Smooth muscle cell of the brain vasculature (primary cell): ENCODE data around the gene SAP30BP.
"Not testable (repeated sequence)": the region's sequence is repeated elsewhere in the genome, so short reads cannot be mapped to it uniquely, and the experiment has no call there.

ENCODE experiments used
- DNase-seq: peaks from one replicate; pipeline ENCODE4 v3.0.0-alpha.2; 2012; ENCODE audit warnings: low read depth, low spot score

Gene SAP30BP

DNA sequence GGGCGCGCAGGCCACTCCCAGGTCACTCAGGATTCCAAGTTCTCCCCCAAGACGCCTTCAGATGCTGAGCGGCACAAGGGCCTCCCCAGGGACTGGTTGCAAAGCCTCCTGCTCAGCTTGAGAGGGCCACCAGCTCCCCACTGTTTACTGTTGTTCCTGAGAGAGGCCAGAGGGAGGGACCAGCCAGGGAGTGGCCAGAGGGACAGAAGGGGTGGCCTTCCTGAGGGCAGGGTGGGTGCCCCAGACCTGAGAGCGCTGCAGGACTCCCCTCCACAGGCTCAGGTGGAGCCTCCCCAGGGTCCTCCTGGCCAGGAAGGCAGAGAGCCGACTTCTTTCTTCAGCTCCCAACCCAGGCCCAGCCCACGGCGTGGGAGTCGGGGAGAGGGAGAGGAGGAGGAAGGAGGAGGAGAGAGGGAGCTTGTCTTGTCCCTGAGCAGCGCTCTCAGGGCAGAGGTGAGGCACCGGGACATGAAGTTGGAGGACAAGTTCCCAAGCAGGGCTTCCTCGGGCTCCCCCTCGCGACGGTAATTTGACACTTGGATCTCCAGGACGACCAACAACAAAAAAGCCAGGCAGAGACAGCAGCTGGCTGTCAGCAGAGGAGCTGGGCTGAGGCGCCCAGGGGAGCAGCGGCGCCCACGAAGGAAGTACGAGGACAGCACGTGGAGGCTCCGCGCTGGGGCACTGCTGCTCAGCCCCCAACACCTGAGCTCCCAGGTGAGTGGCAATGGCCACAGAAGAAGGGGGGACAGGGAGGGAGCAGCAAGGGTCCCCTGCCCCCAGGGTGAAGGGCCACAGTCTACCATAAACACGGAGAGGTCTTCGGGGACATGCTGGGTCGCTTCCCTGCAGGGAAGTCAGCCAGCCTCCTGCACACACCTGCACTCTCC lies 33.4 kb upstream of the SAP30BP start:
- peak; percentile 88 for DNase-seq

DNA sequence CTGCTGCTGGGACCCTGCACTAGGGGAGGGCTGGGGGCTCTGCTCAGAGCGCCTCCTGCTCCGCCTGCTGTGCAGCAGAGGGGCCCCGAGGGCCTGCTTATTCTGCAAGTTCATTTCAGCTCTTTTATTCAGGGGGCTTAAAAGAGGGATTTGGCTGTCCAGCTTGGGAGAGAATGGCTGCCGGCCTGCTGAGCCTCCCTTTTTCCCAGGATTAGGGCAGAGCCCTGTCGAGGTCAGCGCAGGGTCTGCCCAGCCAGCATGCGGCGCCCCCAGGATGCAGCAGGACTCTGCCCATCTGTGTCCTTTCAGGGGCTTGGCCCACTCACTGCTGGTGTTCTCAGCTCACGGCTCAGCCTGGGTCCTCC lies 32.8 kb upstream of the SAP30BP start:
- DNase-seq, result no peak

DNA sequence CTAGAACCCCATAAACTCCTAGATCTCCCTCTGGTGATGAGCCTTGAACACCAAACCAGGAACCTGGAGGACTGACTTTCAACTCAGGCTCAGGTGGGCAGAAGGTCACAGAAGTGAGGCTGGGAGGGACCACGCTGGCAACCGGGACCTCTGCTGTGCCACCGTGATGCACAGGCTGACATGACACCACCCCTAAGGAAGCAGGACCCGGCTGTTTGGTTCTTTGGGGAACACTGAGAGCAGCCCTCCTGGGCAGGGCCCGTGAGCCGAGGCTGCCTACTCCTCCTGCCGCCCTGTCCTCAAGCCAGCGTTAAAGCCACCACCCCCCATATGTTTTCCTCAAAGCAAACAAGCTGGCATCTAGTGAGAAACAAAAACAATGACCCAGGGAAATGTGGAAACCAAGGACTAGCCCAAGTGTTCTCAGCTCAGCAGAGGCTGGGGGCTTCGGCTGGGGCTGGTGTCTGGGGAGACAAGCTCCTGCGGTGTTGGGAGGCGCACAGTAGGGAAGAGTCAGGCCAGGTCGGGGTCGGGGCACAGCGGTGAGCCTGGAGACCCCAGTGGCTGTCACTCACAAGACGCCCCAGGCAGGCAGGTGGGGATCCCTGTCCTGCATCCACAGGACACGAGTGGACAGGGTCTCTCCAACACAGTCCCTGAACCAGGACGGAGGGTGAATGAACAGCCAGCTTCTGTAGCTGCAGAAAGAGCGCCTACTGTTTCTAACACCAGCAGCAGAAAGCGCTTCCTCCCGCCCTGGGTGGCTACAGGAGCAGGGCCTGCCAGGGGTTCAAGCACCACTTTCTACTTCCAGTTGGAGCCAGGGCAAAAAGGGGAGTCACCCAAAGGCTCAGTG lies 32.2 kb upstream of the SAP30BP start:
- DNase-seq, result no peak

DNA sequence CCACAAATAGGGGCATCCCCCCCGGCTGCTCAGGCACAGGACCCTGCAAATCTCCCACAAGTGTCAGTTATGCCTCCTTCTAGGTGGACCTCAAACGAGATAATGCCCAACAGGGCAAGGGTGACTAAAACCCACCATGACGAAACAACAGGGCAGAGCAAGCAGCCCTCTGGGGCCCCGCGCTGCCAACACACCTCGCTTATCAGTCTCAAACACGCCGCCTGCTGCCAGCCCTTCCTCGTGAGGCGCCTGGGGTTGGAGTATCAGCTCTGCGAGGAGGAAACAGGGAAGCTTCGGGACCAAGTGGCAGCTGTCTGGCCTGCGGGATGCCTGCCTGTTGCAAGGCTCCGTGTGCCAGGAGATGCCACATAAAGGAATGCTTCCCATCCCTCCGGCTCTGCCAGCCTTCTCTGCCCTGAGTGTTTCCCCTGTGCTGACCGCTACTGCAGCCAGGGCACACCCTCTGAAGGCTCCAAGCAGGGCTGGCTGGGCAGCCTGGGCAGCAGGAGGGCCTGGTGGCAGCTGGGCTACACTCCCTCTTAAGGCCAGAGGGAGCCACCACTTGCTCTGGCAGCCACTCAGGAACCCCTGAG lies 31.4 kb upstream of the SAP30BP start:
- no peak for DNase-seq

DNA sequence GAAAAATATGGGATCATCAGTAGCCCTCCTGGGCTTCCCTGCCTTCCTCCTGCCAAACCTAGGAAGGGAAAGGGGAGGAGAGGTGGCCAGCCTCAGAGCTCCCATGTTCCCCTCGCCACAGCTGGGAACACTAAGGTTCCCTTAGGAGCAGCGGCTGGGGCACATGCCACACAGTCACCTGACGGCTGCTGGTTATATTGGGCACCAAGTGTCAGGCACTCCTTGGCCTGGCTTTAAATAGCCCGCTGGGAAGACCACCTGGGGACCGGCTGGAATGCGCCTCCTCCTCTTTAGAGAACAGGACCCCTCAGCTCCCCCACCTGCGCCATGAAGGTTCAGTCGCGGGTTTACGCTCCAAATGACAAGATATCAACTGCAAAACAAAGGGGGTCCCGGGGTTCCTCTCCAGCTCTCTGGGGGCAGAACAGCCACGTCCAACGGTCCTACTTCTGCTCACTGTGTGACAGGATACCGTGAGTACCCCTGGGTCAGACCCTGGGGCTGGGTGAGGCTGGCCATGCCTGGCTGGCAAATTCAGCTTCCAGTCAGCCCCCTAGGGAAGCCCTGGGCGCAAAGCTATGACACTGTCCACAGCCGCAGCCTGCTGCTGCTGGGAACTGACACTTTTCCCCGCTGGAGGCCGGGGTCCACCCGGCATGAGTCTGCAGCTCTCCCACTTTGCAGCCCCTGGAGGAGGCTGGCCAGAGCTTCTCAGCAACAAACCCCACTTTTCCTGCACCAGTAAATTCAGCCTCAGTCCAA lies 30.6 kb upstream of the SAP30BP start:
- no peak for DNase-seq

DNA sequence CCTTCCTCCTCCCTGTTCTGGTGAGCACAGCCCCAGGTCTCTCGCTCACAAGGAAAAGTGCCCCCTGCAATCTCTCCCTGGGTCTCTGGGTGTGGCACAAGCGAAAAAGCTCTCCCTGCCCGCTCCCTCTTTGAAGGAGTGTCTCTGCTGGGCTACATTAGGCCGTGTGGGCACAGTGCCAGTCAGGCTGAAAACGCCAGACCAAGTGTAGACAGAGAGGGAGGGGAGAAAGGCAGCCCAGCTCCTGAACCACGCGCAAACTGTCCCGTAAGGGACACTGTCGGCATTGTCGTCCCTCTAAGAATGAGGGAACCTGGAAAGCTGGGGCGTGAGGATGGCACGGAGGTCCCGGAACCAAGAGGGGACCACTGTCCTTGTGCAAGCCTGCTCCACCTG lies 30.0 kb upstream of the SAP30BP start:
- no peak for DNase-seq

DNA sequence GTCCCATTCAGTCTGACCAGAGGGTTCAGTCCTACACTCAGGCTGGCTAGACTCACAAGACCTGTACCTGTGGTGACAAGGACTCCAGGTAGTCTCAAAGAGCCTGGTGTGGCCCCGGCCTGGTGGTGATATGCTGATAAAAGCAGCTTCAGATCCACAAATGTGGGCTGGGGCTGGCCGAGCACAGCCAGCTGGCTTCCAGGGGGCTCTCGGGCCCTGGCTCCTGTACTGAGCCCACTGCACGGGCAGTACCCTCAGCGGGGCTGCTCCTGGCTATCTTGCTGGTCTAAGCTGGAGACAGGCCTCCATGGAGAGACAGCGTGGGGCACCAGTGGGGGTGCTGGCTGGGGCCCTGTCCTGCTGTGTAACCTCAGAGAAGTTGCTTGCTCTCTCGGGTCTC lies 29.6 kb upstream of the SAP30BP start:
- DNase-seq, result no peak

DNA sequence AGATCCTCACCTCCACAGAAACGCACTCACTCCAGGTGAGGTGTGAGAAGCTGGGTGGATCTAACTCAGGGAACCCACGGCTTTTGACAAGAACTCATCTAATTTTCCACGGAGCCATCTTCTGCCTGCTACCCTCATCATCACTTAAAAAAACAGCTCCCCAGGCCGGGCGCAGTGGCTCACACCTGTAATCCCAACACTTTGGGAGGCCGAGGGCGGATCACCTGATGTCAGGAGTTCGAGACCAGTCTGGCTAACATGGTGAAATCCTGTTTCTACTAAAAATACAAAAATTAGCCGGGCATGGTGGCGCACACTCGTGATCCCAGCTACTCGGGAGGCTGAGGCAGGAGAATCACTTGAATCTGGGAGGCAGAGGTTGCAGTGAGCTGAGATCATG lies 29.1 kb upstream of the SAP30BP start:
- DNase-seq, result not testable (repeated sequence)

DNA sequence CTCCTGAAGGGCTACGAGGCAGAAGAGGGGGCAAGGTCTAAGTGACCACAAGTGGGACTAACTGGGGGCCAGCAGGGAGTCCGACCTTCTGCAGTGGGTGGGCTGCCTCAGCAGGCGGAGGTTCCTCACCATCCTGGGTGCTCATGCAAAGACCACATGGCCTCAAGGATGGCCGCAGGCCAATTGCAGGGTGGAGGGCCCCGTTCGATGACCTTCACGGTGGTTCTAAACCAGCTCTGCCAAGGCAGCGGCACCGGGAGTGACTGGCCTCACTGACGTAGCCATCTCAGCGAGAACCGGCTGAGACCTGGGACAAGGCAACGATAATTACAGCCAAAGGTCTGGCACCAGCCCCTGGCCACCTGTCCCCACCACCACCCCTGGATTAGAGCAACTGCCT lies 28.2 kb upstream of the SAP30BP start:
- DNase-seq, result no peak

DNA sequence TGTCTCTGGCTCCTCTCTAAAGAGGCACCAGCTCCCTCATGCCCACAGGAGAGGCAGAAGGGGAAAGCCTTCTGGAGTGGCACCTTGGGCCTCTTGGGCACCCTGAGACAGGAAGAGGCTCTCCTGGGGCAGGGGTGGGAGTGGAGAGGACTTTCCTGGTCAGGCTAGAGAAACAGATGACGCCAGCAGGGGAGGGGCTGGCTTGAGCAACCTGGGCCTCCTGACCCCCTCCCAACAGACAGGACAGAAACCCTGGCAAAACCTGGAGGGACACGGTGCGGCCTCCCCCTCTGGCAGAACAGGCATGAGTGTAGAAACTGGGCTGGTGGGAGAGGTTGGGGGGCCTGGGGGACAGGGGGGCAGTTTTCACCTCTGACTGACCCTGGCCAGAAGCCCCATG lies 27.8 kb upstream of the SAP30BP start:
- DNase-seq, result no peak

DNA sequence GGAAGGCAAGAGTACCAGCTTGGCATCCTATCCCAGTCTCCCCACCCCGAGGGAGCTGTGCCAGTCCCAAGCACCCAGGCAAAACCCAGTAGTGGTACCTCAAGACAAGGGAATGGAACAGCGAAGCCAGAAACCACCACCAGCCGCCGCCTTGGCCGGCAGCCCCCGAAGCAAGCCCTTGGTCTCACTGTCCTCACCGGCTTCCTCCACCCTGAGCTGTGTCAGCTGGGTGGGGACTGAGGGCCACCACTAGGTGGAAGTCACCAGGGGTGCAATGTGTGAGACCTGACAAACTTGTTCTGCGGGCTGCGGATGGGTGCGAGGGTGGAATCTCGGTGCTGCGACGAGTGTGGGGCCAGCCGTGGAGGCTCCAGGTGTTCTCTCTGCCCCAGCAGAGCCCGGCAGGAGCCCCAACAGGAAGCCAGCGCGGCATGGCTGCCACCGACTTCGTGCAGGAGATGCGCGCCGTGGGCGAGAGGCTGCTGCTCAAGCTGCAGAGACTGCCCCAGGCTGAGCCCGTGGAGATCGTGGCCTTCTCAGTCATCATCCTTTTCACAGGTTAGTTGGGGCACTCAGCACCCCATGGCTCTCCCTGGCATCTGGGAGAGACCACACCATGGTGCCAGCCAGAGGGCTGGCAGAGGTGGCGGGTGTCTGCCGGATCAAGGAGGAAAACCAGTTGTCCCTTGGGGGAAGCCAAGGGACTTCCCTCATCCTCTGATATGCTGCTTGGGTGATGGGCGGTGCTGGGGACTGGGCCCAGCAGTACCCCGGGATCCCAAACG lies 27.2 kb upstream of the SAP30BP start:
- DNase-seq, result no peak

DNA sequence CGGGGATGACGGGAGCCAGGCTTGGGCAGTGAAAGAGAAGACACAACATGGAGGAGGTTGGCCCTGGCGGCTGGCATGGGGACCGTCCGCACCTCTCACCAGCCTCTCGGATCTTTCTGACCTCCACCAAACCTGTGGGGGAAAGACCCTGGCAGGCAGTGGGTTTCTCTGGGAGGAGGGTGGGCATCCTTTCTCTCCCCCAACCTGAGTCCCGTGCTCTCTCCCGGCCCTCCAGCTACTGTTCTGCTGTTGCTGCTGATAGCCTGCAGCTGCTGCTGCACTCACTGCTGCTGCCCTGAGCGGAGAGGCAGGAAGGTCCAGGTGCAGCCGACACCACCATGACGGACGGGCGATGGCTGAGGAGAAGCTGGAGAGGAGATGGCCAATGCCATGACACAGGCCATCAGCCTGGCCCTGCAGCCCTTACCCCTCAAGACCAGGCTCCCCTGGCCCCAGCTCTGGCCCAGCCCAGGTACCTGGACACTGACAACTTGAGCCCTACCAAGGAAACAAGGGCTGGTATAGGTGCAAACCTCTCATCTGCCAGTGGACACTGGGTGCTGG lies 26.5 kb upstream of the SAP30BP start:
- no peak for DNase-seq

DNA sequence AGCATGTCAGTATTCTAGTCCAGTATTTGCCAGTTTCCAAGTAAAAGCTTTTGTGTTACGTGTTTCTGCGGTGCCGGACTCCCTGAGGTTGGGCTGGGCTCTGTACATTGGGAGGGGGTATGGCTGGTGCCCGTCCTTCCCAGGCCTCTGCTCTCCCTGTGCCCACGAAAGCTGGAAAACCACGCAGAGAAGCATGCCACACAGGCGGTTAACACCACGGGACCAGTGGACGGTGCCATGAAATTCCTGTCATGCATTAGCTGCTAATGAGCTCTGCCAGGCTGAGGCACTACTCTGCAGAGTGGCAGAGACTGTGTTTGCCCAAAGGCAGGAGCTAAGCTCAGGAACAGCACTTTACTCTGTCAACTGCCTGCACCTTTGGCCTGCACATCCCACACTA lies 25.8 kb upstream of the SAP30BP start:
- no peak for DNase-seq

DNA sequence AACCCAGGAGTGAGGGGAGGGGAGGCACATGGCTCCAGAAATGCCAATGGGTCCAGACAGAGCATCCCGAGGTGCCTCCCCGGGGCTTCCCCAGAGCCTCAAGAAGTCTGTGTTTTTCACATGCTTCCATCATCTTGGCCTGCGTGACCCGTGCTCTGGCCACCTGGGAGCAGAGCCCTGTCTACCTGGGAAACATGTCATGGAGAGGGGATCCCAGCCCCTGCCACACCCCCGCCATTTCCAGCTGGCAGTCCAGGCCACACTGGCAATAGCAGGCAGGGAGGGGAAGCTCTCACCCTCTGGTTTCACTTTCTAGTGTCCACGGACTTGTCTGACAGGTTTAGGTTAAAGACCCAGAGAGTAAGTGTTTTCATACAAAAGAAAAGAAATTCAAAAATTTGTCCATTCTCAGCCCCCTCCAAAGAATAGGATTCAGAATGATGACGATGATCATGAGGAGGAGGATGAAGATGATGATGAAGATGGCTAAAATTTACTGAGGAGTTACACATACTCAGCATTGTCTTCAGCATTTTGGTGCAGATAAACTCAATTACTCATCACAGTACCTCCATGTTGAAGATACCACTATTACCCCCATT lies 24.9 kb upstream of the SAP30BP start:
- no peak for DNase-seq

DNA sequence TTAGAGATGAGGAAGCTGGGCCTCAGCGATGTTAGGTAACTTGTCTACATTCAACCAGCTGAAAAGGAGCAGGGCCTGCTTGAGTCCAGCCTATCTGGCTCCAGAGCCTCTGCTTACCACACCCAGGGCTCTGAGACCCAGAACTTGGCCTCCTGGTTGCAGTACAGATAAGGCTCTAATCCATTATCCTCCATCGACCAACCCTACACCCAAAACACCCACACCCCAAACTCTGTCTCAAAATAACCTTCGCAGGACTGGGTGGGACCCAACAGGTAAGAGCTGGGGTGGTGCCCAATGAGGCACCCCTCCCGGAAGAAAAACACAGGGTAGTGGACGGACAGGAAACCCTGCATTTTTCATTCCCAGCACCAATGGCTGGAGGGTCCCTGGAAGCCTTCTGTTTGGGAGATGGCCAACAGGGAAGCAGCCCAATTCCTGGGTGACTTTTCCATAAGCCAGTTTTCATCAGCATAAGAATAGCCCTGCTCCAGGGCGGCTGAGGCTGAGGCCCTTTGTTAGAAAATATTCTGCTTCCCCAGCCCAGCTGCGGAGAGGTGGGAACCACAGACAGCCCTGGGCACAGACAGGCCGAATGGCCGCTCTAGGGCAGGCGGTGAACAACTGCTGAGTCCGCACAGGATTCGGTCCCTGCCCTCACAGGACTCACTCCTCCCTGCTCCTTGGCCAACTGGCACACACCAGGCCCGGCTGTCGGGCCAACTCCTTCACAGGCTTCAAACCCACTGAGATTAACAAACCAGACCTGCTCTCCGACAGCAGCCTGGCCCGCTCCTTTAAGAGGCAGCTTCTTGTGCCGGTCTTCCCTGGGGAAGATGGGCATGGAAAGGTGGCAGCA lies 24.1 kb upstream of the SAP30BP start:
- DNase-seq, result no peak

DNA sequence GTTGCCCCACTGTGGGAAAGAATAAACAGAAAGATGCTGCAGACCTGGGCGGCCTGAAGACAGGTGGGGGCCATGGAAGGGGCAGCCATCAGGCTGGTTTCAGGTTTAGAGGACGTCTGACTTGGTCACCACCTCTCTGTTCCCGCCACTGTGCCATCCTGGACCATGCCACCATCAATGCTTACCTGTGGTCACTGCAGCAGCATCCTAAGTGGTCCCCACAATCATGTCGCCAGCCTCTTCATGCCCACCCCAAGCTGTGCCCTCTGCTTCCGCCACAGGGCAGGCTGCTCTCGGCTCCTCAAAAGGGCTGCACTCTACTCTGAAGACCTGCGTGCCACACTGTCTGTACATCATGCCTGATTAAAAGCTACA lies 23.5 kb upstream of the SAP30BP start:
- DNase-seq, result no peak

DNA sequence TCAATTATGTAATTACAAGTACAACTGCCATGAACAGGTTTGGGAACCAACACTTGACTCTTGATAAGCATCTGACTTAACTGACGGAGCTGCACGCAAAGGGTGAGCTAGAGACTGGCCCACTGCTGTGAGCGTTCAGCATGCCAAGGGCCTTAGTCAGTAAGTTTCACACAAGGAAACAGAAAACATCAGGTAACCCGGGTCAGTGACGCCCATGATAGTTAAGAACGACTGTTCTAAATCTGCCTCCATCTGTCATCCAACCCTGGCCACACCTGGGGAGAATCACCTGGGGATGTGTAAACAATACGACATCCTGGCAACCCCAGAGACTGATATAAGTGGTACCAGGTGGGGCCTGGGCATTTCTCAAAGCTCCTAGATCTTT lies 21.6 kb upstream of the SAP30BP start:
- no peak for DNase-seq

DNA sequence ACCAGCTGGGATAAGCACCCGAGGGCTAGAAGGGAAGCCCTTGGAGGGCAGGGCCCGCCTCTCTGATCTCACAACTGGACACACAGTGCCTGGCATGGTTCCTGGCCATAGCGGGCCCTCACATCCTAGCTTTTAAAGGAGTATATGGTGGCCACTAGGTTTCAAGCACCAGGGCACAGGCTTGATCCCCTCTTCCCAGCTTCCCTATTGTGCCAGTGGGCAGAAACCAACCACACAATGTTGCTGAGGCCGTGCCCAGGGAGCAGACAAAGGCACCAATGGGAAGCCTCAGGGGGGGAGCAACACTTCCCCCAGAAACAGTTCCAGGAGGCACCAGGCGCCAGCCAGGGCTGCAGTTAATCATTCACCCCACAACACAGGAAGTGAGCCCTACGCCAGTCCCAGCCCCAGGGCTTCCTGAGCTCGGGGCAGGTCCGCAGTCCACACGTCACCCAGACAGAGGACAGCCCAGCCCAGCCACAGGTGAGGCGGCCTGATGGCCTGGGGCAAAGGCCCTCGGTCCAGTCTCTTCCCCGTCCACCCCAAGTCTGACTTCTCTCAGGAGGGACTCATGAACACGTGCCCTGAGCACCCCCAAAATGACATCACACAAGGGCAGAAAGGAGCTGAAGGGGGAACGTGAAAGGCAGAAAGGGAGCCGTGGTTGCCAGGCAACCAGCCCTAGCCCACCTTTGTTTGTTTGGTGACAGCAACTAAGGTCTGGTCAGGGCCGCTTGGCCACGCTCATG lies 21.1 kb upstream of the SAP30BP start:
- DNase-seq, result no peak

DNA sequence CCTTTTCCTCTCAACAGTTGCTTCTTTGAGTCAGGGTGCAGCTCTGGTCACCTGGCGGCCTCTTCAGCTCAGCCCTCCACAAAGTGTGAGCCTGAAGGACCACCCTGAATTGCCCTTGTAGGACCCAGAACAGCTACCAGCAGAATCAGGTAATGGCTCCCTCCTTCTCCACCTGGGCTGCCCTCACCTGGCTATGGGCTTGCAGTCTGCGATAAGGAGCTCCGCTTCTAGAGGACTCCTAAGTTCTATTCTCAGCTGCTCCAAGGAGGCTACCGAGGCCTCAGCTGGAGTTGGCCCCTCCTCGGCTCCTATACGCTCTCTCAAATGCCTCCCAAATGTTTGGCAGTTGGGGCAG lies 20.5 kb upstream of the SAP30BP start:
- DNase-seq, result no peak
